Spinal cord (tissue), 10 donors: ENCODE results near the gene FOXB2. TPM values are rescaled to one million over a fixed set of nuclear protein-coding genes. Genes with fewer than 3 reads are reported as not detected.
"Not testable (repeated sequence)": the region's sequence is repeated elsewhere in the genome, so short reads cannot be mapped to it uniquely, and the experiment has no call there.

Experiments
- DNase-seq, 6 donors: peaks; one replicate each; pipeline versions ENCODE4 v3.0.0 to v3.0.0-alpha.2; 2013 to 2015; ENCODE audit warnings: low spot score in 6 of 6, low read depth in 4 of 6
- H3K27ac ChIP-seq: one replicate; pipeline ENCODE4 v1.5.1; 2013; ENCODE audit warnings: low read depth, low read length, control low read depth
- H3K27me3 ChIP-seq: one replicate; pipeline ENCODE4 v1.6.1; 2013; ENCODE audit warnings: low read length; ENCODE audit not compliant: control insufficient read depth, insufficient read depth
- H3K36me3 ChIP-seq: one replicate; pipeline ENCODE4 v1.6.1; 2013; ENCODE audit warnings: low read length; ENCODE audit not compliant: control insufficient read depth, insufficient read depth
- H3K4me1 ChIP-seq: one replicate; pipeline ENCODE4 v1.6.1; 2013; ENCODE audit warnings: low read length; ENCODE audit not compliant: control insufficient read depth, insufficient read depth
- H3K4me3 ChIP-seq: one replicate; pipeline ENCODE4 v1.5.1; 2013; ENCODE audit warnings: low read depth, low read length, control low read depth
- H3K9me3 ChIP-seq: one replicate; pipeline ENCODE4 v1.6.1; 2013; ENCODE audit warnings: low read length; ENCODE audit not compliant: control insufficient read depth, insufficient read depth
- WGBS: methylation state at CpG from one replicate; pipeline ENCODE4 v1.1.5; 2013; ENCODE audit warnings: missing lambda C conversion rate; ENCODE audit not compliant: insufficient coverage; 5-methylcytosine and 5-hydroxymethylcytosine counted together
- polyA plus RNA-seq, 2 donors: library from polyadenylated mRNA; unstranded; fragments of 120-200 nt; gene quantifications; one replicate each; pipeline ENCODE4 v1.2.1, GENCODE V29; 2013; ENCODE audit not compliant: insufficient read length in 2 of 2
- small RNA-seq: library from RNA; depleted of rRNA; stranded (forward); fragments of <200 nt; gene quantifications from one replicate; pipeline ENCODE3, GENCODE V24; 2014; ENCODE audit warnings: low replicate concordance
- total RNA-seq, 2 donors: library from RNA; depleted of rRNA in 1 of 2; stranded (reverse); fragments of 120-200 nt in 1 of 2; fragments of >200 nt in 1 of 2; gene quantifications; one replicate each; pipeline versions ENCODE4 v1.2.3 to v1.2.4, GENCODE V29; 2013 to 2014
- donor health status: healthy.

Gene FOXB2
- total and polyA plus RNA-seq, 4 donors, result not detected

- Histone ChIP-seq H3K27me3 (no peaks in the 10 kb centered on the region), H3K9me3 (no peaks in the 10 kb centered on the region), H3K27ac (no peak overlapping the region), H3K36me3 (no peaks in the 10 kb centered on the region), H3K4me3 (no peak overlapping the region), H3K4me1 (no peaks in the 10 kb centered on the region)
- WGBS, result 91% methylated on average over 5 of the region's 7 CpGs
- no peak for DNase-seq
These were observed 20.9 kb downstream of the FOXB2 start for GRCh38 chr9:77040340-77040739.

- H3K4me1 ChIP-seq, H3K36me3 ChIP-seq, H3K4me3 ChIP-seq, DNase-seq, H3K27me3 ChIP-seq, H3K27ac ChIP-seq, H3K9me3 ChIP-seq: not testable (repeated sequence)
- no CpG with 5 or more reads among the region's 4 CpGs for WGBS
These were observed 24.3 kb downstream of the FOXB2 start for GRCh38 chr9:77043743-77044142.

GRCh38 chr9:77060681-77061080 lies 41.2 kb downstream of the FOXB2 start:
- not testable (repeated sequence) for H3K9me3 ChIP-seq, H3K36me3 ChIP-seq, H3K27me3 ChIP-seq, H3K4me3 ChIP-seq, H3K27ac ChIP-seq, H3K4me1 ChIP-seq, DNase-seq
- 100% methylated on average over 1 of the region's 31 CpGs for WGBS

- DNase-seq, result peak in 1 of 6 donors; percentile 5
- Histone ChIP-seq H3K27ac (no peak overlapping the region), H3K9me3 (no peaks in the 10 kb centered on the region), H3K36me3 (no peaks in the 10 kb centered on the region), H3K4me3 (no peak overlapping the region), H3K4me1 (no peaks in the 10 kb centered on the region), H3K27me3 (no peaks in the 10 kb centered on the region)
- WGBS, result 100% methylated on average over 2 of the region's 6 CpGs
These were observed 44.3 kb downstream of the FOXB2 start for GRCh38 chr9:77063645-77064285.

- H3K27ac ChIP-seq, result no peak overlapping the region
- no peaks in the 10 kb centered on the region for H3K36me3 ChIP-seq
- no peaks in the 10 kb centered on the region for H3K27me3 ChIP-seq
- H3K4me3 ChIP-seq, result no peak overlapping the region
- DNase-seq, result no peak
- no peaks in the 10 kb centered on the region for H3K9me3 ChIP-seq
- WGBS, result no CpG with 5 or more reads among the region's 1 CpG
- H3K4me1 ChIP-seq, result no peaks in the 10 kb centered on the region
These were observed 46.9 kb downstream of the FOXB2 start for GRCh38 chr9:77066388-77066787.

Small RNAs within 50 kb of the gene (small RNA-seq; reads per million reads assigned to genes)
- not detected for gene ATP5MFP3

Other genes with a start within 250 kb of the FOXB2 start
- 100 to 1,000 TPM in 1 of 2 donors, 10 to 100 TPM in 1; 19.7 to 166 TPM for gene PRUNE2, start 113.5 kb upstream of the FOXB2 start, total RNA-seq
- 10 to 100 TPM; 49.3 to 52.0 TPM for gene PRUNE2, start 113.5 kb upstream of the FOXB2 start, polyA plus RNA-seq
- gene VPS13A, start 157.9 kb downstream of the FOXB2 start, total RNA-seq, result 10 to 100 TPM; 25.6 to 58.9 TPM
- 10 to 100 TPM; 13.2 to 16.6 TPM for gene VPS13A, start 157.9 kb downstream of the FOXB2 start, polyA plus RNA-seq